ENCODE results near the gene SEC22A.

Gene SEC22A

GRCh38 chr3:123311201-123311600 is 109.5 kb downstream of the SEC22A start:
- no peak for DNase-seq

GRCh38 chr3:123312331-123313265 is 110.9 kb downstream of the SEC22A start:
- DNase-seq = no peak

GRCh38 chr3:123313889-123314288 is 112.1 kb downstream of the SEC22A start:
- no peak for DNase-seq

- no peak for DNase-seq
Observed at GRCh38 chr3:123314359-123315270, 112.9 kb downstream of the SEC22A start.

GRCh38 chr3:123315271-123315595 is 113.5 kb downstream of the SEC22A start:
- no peak for DNase-seq

DNA sequence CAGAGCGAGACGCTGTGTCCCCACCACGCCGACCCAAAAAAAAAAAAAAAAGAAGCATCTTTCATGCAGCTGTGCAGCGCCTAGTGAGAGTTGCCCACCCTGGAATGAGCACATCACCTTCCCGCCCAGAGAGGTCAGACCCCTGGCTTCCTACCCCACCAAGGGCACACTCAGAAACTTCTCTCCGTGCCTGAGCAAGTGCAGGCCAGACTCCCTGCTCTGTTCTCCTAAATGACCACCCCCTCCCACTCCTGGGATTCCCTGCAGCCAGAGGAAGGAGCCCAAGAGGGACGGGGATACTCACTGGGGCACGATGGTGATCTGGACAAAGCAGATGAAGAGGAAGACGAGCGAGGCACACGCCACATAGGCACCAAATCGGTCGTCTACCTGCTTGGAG is 116.0 kb downstream of the SEC22A start:
- no peak for DNase-seq

- no peak for DNase-seq
Observed at GRCh38 chr3:123318374-123318773, 116.6 kb downstream of the SEC22A start.

DNA sequence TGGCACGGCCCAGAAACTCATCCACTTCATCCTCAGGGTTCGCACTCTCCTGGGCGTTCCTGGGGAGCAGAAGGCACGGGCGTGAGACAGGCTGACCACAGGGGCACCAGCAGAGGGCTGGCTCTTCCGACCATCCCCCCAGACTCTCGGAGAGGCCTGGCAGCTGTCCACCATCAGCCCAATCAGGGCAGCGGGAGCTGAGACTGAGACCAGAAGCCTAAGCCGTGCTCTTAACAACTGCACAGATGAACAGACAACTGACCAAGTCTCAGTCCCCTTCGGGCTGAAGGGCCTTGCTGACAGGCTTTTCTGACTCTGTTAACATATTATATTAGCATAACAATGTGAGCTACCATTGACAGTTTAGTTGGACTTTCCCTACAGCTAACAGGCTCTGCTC is 118.0 kb downstream of the SEC22A start:
- no peak for DNase-seq

DNA sequence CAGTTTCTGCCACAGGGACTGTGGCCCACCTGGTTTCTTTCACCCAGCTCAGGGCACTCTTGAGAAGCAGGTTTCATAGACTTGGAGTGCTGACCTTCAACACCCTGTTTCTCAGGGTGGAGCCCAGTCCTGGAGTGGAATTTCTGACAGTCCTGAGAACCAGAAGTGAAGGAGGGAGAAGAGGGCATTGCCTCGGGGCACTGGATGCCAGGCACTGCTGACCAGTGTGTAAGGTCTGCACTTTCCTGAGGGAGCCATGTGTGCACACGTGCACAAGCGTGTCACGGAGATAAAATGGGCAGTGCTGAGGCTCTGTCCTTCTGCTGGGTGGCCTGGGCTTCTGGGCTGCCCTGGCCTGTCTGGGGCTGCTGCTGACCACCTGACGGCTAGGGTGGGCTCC is 118.5 kb downstream of the SEC22A start:
- no peak for DNase-seq

DNA sequence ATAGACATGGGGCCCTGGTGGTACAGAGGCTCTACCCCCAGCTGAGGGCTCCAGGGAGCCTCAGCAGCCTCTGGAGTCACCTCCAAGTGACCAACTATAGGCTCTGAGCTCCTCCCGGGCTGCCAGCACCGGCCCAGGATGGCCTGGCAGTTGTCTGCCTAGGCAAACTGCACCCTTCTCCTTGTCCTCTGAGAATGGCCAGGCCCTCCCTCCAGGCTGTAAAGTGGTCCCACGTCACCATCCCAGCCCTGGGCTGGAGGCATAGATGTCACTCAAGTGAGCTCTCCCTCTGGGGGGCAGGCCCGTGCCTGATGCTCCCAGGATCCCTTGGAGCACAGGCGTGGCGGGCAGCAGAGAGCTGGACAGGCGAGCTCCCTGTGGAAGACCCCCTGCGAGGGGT is 120.1 kb downstream of the SEC22A start:
- no peak for DNase-seq

GRCh38 chr3:123322866-123323265 is 121.1 kb downstream of the SEC22A start:
- DNase-seq = no peak
